GM18951 (cell line): ENCODE measurements around the gene ACTG2.
"Not testable (repeated sequence)": the region's sequence is repeated elsewhere in the genome, so short reads cannot be mapped to it uniquely, and the experiment has no call there.

ENCODE experiments used
- POLR2A ChIP-seq: IDR thresholded peaks from 4 replicates; pipeline ENCODE4 v1.6.1; 2011; ENCODE audit warnings: mild to moderate bottlenecking; ENCODE audit not compliant: insufficient read length, insufficient read depth; ENCODE audit errors: extremely low read depth
- in situ Hi-C: fragments of 300-500 bp; cut with MboI; formaldehyde crosslinking; loops from one replicate; pipeline ENCODE4 v1.12.0; 2022; ENCODE audit warnings: low sequenced_read_pairs, mixed read lengths, inconsistent platforms; ENCODE audit not compliant: unreplicated experiment

ACTG2 gene

GRCh38 chr2:73885406-73885805, 7.4 kb upstream of the ACTG2 start:
- in situ Hi-C loops = no loop called here
- TF ChIP-seq POLR2A = no peak

- in situ Hi-C loops = no loop called here
- no peak for TF ChIP-seq POLR2A
Observed at GRCh38 chr2:73886357-73886756, 6.5 kb upstream of the ACTG2 start.

- in situ Hi-C loops = not testable (repeated sequence)
Observed at GRCh38 chr2:73887596-73888353, 5.0 kb upstream of the ACTG2 start.

- in situ Hi-C loops = no loop called here
- TF ChIP-seq POLR2A = no peak
Observed at GRCh38 chr2:73888388-73888787, 4.4 kb upstream of the ACTG2 start.

- no peak for TF ChIP-seq POLR2A
- in situ Hi-C loops = no loop called here
Observed at GRCh38 chr2:73889206-73889605, 3.6 kb upstream of the ACTG2 start.

- no peak for TF ChIP-seq POLR2A
- in situ Hi-C loops = no loop called here
Observed at GRCh38 chr2:73890301-73891092, 2.3 kb upstream of the ACTG2 start.

- no peak for TF ChIP-seq POLR2A
- in situ Hi-C loops = no loop called here
Observed at GRCh38 chr2:73891276-73891901, 1.4 kb upstream of the ACTG2 start.

GRCh38 chr2:73893764-73894474, 1.1 kb downstream of the ACTG2 start:
- no peak for TF ChIP-seq POLR2A
- in situ Hi-C loops = no loop called here

GRCh38 chr2:73894475-73894850, 1.7 kb downstream of the ACTG2 start:
- in situ Hi-C loops = no loop called here
- no peak for TF ChIP-seq POLR2A

GRCh38 chr2:73894877-73895276, 2.1 kb downstream of the ACTG2 start:
- TF ChIP-seq POLR2A = no peak
- in situ Hi-C loops = no loop called here

GRCh38 chr2:73895473-73895872, 2.7 kb downstream of the ACTG2 start:
- TF ChIP-seq POLR2A = no peak
- in situ Hi-C loops = no loop called here

- in situ Hi-C loops = no loop called here
- no peak for TF ChIP-seq POLR2A
Observed at GRCh38 chr2:73896362-73897239, 3.8 kb downstream of the ACTG2 start.
